ENCODE data around the gene PRKAG2.

- no peak for TF ChIP-seq GATA1 (IDR thresholded peaks at IDR 0.05; ENCODE audit: low read depth, low read length)
- TF ChIP-seq POLR2A (IDR thresholded peaks at IDR 0.05; ENCODE audit: low read length), result no peak
Observed at GRCh38 chr7:151840088-151840910, 36.6 kb downstream of the PRKAG2 start.
